Gastroesophageal sphincter (tissue), 4 donors: ENCODE results near the gene CFAP157. TPM values are rescaled to one million over a fixed set of nuclear protein-coding genes. Genes with fewer than 3 reads are reported as not detected.
A peak's percentile ranks its signal among the peaks of the same experiment; 100 is the strongest.

Experiments
- ATAC-seq: fragments of 150-250 bp; one replicate; pipeline ENCODE4 v1.9.1; 2016; ENCODE audit warnings: mild to moderate bottlenecking, moderate library complexity
- H3K27ac ChIP-seq, 4 donors: fragments of 200-600 bp; sonication (generic) in 3 of 4; 1 replicate in 3 of 4; 2 replicates in 1 of 4; pipeline ENCODE4 v1.5.1; 2016 to 2019
- H3K27me3 ChIP-seq: fragments of 200-600 bp; sonication (generic); one replicate; pipeline ENCODE4 v1.5.1; 2019
- H3K36me3 ChIP-seq, 2 donors: fragments of 200-600 bp; sonication (generic); one replicate each; pipeline ENCODE4 v1.5.1; 2019; ENCODE audit warnings: control low read depth in 1 of 2
- H3K4me1 ChIP-seq, 3 donors: fragments of 200-600 bp; sonication (generic); 1 replicate in 2 of 3; 2 replicates in 1 of 3; pipeline ENCODE4 v1.5.1; 2016 to 2019; ENCODE audit warnings: control low read depth in 2 of 3
- H3K4me3 ChIP-seq, 2 donors: fragments of 200-600 bp; sonication (generic); one replicate each; pipeline ENCODE4 v1.5.1; 2019; ENCODE audit warnings: mild to moderate bottlenecking in 1 of 2, moderate library complexity in 1 of 2
- H3K9me3 ChIP-seq, 3 donors: fragments of 200-600 bp; sonication (generic); one replicate each; pipeline ENCODE4 v1.5.1; 2017 to 2019; ENCODE audit warnings: control low read depth in 2 of 3
- CTCF ChIP-seq, 4 experiments: fragments of 200-600 bp in 2 of 4; fragments of 450-650 bp in 2 of 4; sonication (generic) in 1 of 4; IDR thresholded peaks; one replicate each; pipeline ENCODE4 v1.5.1; 2017 to 2019; ENCODE audit warnings: antibody characterized with exemption in 4 of 4, mild to moderate bottlenecking in 2 of 4, moderate library complexity in 2 of 4
- EP300 ChIP-seq: sonication (generic); formaldehyde crosslinking; IDR thresholded peaks from one replicate; pipeline ENCODE4 v1.6.1; 2017; ENCODE audit warnings: antibody characterized with exemption, mild to moderate bottlenecking
- POLR2A ChIP-seq, 2 donors: fragments of 450-650 bp; IDR thresholded peaks; one replicate each; pipeline ENCODE4 v1.6.1; 2017; ENCODE audit warnings: antibody characterized with exemption in 2 of 2, mild to moderate bottlenecking in 2 of 2, moderate library complexity in 1 of 2
- POLR2AphosphoS5 ChIP-seq: sonication (generic); formaldehyde crosslinking; IDR thresholded peaks from one replicate; pipeline ENCODE4 v1.6.1; 2017; ENCODE audit warnings: antibody characterized with exemption
- WGBS, 2 donors: methylation state at CpG; one replicate each; pipeline ENCODE4 v1.1.5; 2018; ENCODE audit warnings: low coverage in 1 of 2; 5-methylcytosine and 5-hydroxymethylcytosine counted together
- total RNA-seq, 4 donors: library from RNA; depleted of rRNA; stranded (reverse); fragments of >200 nt; gene quantifications; one replicate each; pipeline ENCODE4 v1.1.0, GENCODE V29; 2016

CFAP157 gene
- total RNA-seq, 4 donors from 2014 or later: 0.31 TPM; not detected in 3

- no peak for ATAC-seq
- H3K4me3 ChIP-seq: no peak overlapping the region
- no peaks in the 10 kb centered on the region for H3K9me3 ChIP-seq
- H3K36me3 ChIP-seq: peaks cover 0 to 28% of the 10 kb centered on the region in 2 donors
- no peak overlapping the region for H3K27ac ChIP-seq
- peaks cover 44% of the 10 kb centered on the region for H3K27me3 ChIP-seq
- no peak for TF ChIP-seq EP300
- TF ChIP-seq POLR2A (IDR thresholded peaks at IDR 0.05): no peak
- TF ChIP-seq CTCF (IDR thresholded peaks at IDR 0.05): no peak
- TF ChIP-seq POLR2AphosphoS5: no peak
- 83 to 97% methylated on average over 1 to 4 of the region's 13 CpGs for WGBS, 2 donors
- H3K4me1 ChIP-seq: peaks cover 0 to 40% (median 14%) of the 10 kb centered on the region in 3 donors
Measured at GRCh38 chr9:127738666-127739065, 31.9 kb downstream of the CFAP157 start.

- Histone ChIP-seq H3K9me3 (no peaks in the 10 kb centered on the region), H3K4me1 (peaks cover 0 to 30% (median 7%) of the 10 kb centered on the region in 3 donors), H3K4me3 (no peak overlapping the region), H3K27me3 (peaks cover 55% of the 10 kb centered on the region), H3K27ac (peak overlapping the region in 3 of 4 donors; percentile 58 to 72 (median 69)), H3K36me3 (peaks cover 0 to 31% of the 10 kb centered on the region in 2 donors)
- TF ChIP-seq POLR2A (IDR thresholded peaks at IDR 0.05) (no peak), CTCF (IDR thresholded peaks at IDR 0.05) (no peak), POLR2AphosphoS5 (no peak), EP300 (no peak)
- WGBS, 2 donors: 86% methylated on average over 4 of the region's 19 CpGs; no CpG with 5 or more reads in 1 of the 2 donors
- no peak for ATAC-seq
Measured at GRCh38 chr9:127739614-127740330, 33.0 kb downstream of the CFAP157 start.

DNA sequence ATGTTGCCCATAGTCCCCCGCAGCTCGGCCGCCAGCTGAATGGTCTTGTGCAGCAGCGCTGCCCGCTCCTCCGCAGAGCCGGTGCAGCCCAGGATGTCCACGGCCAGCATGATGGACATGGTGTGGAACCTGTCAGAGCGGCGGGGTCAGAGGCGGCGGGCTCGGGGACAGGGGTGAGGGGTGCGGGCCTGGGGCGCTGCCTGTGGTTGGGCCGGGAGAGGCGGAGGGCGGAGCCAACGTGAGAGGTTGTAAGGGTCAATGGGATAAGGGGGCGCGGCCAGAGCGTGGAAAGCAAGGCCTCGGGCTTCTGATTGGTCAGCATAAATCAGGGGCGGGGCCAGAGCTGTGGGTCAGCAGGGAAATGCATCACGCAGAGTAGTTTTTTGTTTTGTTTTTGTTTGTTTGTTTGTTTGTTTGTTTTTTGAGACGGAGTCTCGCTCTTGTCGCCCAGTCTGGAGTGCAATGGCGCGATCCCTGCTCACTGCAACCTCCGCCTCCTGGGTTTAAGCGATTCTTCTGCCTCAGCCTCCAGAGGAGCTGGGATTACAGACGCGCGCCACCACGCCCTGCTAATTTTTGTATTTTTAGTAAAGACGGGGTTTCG lies 35.1 kb downstream of the CFAP157 start:
- Histone ChIP-seq H3K4me3 (peak overlapping the region in 1 of 2 donors; percentile 36), H3K27me3 (peaks cover 61% of the 10 kb centered on the region), H3K4me1 (peaks cover 0 to 25% (median 7%) of the 10 kb centered on the region in 3 donors), H3K27ac (peak overlapping the region in 3 of 4 donors; percentile 45 to 72 (median 50)), H3K36me3 (peaks cover 0 to 37% of the 10 kb centered on the region in 2 donors), H3K9me3 (no peaks in the 10 kb centered on the region)
- peak; percentile 27 for ATAC-seq
- WGBS, 2 donors: 17 to 24% methylated on average over 21 to 22 of the region's 38 CpGs
- TF ChIP-seq CTCF (IDR thresholded peaks at IDR 0.05) (no peak), POLR2AphosphoS5 (no peak), POLR2A (IDR thresholded peaks at IDR 0.05) (no peak), EP300 (no peak)

- H3K27ac ChIP-seq: peak overlapping the region in 3 of 4 donors; percentile 45 to 72 (median 50)
- no peak for TF ChIP-seq POLR2A (IDR thresholded peaks at IDR 0.05)
- TF ChIP-seq EP300: no peak
- no peak for TF ChIP-seq CTCF (IDR thresholded peaks at IDR 0.05)
- no peak for TF ChIP-seq POLR2AphosphoS5
- peaks cover 65% of the 10 kb centered on the region for H3K27me3 ChIP-seq
- peak overlapping the region in 1 of 2 donors; percentile 36 for H3K4me3 ChIP-seq
- peaks cover 0 to 42% of the 10 kb centered on the region in 2 donors for H3K36me3 ChIP-seq
- H3K9me3 ChIP-seq: no peaks in the 10 kb centered on the region
- ATAC-seq: peak; percentile 59
- peaks cover 0 to 25% (median 7%) of the 10 kb centered on the region in 3 donors for H3K4me1 ChIP-seq
- WGBS, 2 donors: 21% methylated on average over 14 of the region's 33 CpGs; no CpG with 5 or more reads in 1 of the 2 donors
Measured at GRCh38 chr9:127742435-127743088, 35.8 kb downstream of the CFAP157 start.
